HepG2 (cell line): ENCODE measurements around the gene RPS5. TPM values are rescaled to one million over a fixed set of nuclear protein-coding genes. Genes with fewer than 3 reads are reported as not detected.
A peak's percentile ranks its signal among the peaks of the same experiment; 100 is the strongest.

ENCODE experiments used
- BCLAF1 ChIP-seq: fragments of 450-650 bp; IDR thresholded peaks from 2 replicates; pipeline ENCODE4 v1.6.1; 2017; ENCODE audit warnings: mild to moderate bottlenecking
- CENPBD1 ChIP-seq: sonication (generic); formaldehyde crosslinking; IDR thresholded peaks from 2 replicates; pipeline ENCODE4 v1.8.0; 2022; ENCODE audit warnings: missing genetic modification reagents, low read depth, mild to moderate bottlenecking, borderline replicate concordance
- CTCF ChIP-seq: sonication (generic); formaldehyde crosslinking; IDR thresholded peaks from 2 replicates; pipeline ENCODE4 v1.5.0; 2020; ENCODE audit warnings: mild to moderate bottlenecking, missing genetic modification reagents, moderate library complexity
- E2F2 ChIP-seq: sonication (generic); formaldehyde crosslinking; IDR thresholded peaks from 2 replicates; pipeline ENCODE4 v1.4.0; 2020; ENCODE audit warnings: missing genetic modification reagents, borderline replicate concordance
- ESRRA ChIP-seq: sonication (generic); formaldehyde crosslinking; IDR thresholded peaks from 2 replicates; pipeline ENCODE4 v1.5.1; 2020; ENCODE audit warnings: mild to moderate bottlenecking, low read depth, missing genetic modification reagents
- HOMEZ ChIP-seq: IDR thresholded peaks from 2 replicates; pipeline ENCODE4 v1.6.1; 2016; ENCODE audit warnings: low read depth
- JUND ChIP-seq: sonication (generic); formaldehyde crosslinking; IDR thresholded peaks from 2 replicates; pipeline ENCODE4 v1.8.0; 2022; ENCODE audit warnings: mild to moderate bottlenecking, missing genetic modification reagents
- MAX ChIP-seq: IDR thresholded peaks from 2 replicates; pipeline ENCODE4 v1.6.1; 2012; ENCODE audit warnings: inconsistent platforms
- NCOR1 ChIP-seq: fragments of 200-600 bp; sonication (generic); IDR thresholded peaks from 2 replicates; pipeline ENCODE4 v1.7.0; 2017; ENCODE audit warnings: antibody characterized with exemption, low read length, borderline replicate concordance
- SALL1 ChIP-seq: sonication (generic); formaldehyde crosslinking; IDR thresholded peaks from 2 replicates; pipeline ENCODE4 v1.8.0; 2022; ENCODE audit warnings: mild to moderate bottlenecking, missing genetic modification reagents
- SMAD1 ChIP-seq: sonication (generic); formaldehyde crosslinking; IDR thresholded peaks from 2 replicates; pipeline ENCODE4 v1.4.0; 2020; ENCODE audit warnings: missing genetic modification reagents, low read depth, mild to moderate bottlenecking, borderline replicate concordance
- SMARCE1 ChIP-seq: fragments of 450-650 bp; IDR thresholded peaks from 2 replicates; pipeline ENCODE4 v1.6.1; 2017; ENCODE audit warnings: borderline replicate concordance
- TBX3 ChIP-seq: fragments of 450-650 bp; IDR thresholded peaks from 2 replicates; pipeline ENCODE4 v1.6.1; 2017; ENCODE audit warnings: antibody characterized with exemption, mild to moderate bottlenecking, inconsistent platforms, borderline replicate concordance
- ZNF160 ChIP-seq: sonication (generic); formaldehyde crosslinking; IDR thresholded peaks from 2 replicates; pipeline ENCODE4 v1.8.0; 2022; ENCODE audit warnings: mild to moderate bottlenecking, inconsistent platforms, missing genetic modification reagents
- ZNF563 ChIP-seq: sonication (generic); formaldehyde crosslinking; IDR thresholded peaks from 2 replicates; pipeline ENCODE4 v1.8.0; 2022; ENCODE audit warnings: mild to moderate bottlenecking, moderate library complexity, missing genetic modification reagents
- ZNF615 ChIP-seq: sonication (generic); formaldehyde crosslinking; IDR thresholded peaks from 2 replicates; pipeline ENCODE4 v1.5.0; 2020; ENCODE audit warnings: mild to moderate bottlenecking, missing genetic modification reagents, borderline replicate concordance
- ZXDC ChIP-seq: sonication (generic); formaldehyde crosslinking; IDR thresholded peaks from 2 replicates; pipeline ENCODE4 v1.5.0; 2020; ENCODE audit warnings: mild to moderate bottlenecking, missing genetic modification reagents
- polyA plus RNA-seq, 8 experiments: library from polyadenylated mRNA; depleted of rRNA in 3 of 8; stranded (reverse) in 7 of 8; unstranded in 1 of 8; fragments of >200 nt; fragmentation: Illumina TruSeq in 4 of 8; extraction: Trizol in 4 of 8; gene quantifications; 2 replicates each; pipeline versions ENCODE4 v1.2.1 to v1.2.3, GENCODE V29; 2011 to 2016; ENCODE audit warnings: low read depth in 4 of 8, missing spikeins in 1 of 8, mixed read lengths in 1 of 8; ENCODE audit not compliant: insufficient read depth in 1 of 8
- total RNA-seq, 5 experiments: library from RNA; depleted of rRNA; stranded (reverse); fragments of >200 nt; fragmentation: Illumina TruSeq; extraction: Trizol; gene quantifications; 2 replicates each; pipeline ENCODE4 v1.2.3, GENCODE V29; 2016; ENCODE audit warnings: low read depth in 1 of 5

The RPS5 gene
- total and polyA plus RNA-seq, 2 of the 13 experiments (the other 11 are each of a cell fraction or from before 2014, with no cell fraction given), result 1,544 to 4,408 TPM

GRCh38 chr19:58408152-58409009 is 21.3 kb downstream of the RPS5 start, which contains the start of gene ZNF584 (continued):
- 0 out of 2 replicates have a peak, but pooled peaks have one; percentile 6 for TF ChIP-seq TBX3
- no peak for TF ChIP-seq SMAD1
- TF ChIP-seq SMARCE1, result no peak
- no peak for TF ChIP-seq JUND (CRISPR knock-in tag)
- TF ChIP-seq BCLAF1, result no peak
- TF ChIP-seq ZNF615 (CRISPR knock-in tag), result no peak
- TF ChIP-seq SALL1 (CRISPR knock-in tag), result peak; percentile 67
- no peak for TF ChIP-seq ZNF563 (CRISPR knock-in tag)
- TF ChIP-seq NCOR1, result no peak
- TF ChIP-seq HOMEZ (CRISPR knock-in tag), result no peak
- TF ChIP-seq E2F2 (CRISPR knock-in tag), result no peak
- TF ChIP-seq CTCF (CRISPR knock-in tag), result peak; percentile 47
- peak; percentile 64 for TF ChIP-seq MAX
- no peak for TF ChIP-seq CENPBD1 (CRISPR knock-in tag)
- TF ChIP-seq ZNF160 (CRISPR knock-in tag), result 0 out of 2 replicates have a peak, but pooled peaks have one; percentile 18
- TF ChIP-seq ZXDC, result no peak
- peak; percentile 43; the same call in 1 of the 2 replicates for TF ChIP-seq ESRRA (CRISPR knock-in tag)
